GM10847 (cell line): ENCODE data around the gene PKN3.

Experiments used
- POLR2A ChIP-seq: IDR thresholded peaks from 2 replicates; pipeline ENCODE4 v1.6.1; 2011; ENCODE audit not compliant: insufficient read length; ENCODE audit errors: extremely low read depth

Gene PKN3

GRCh38 chr9:128753627-128754026, 51.3 kb downstream of the PKN3 start:
- no peak for TF ChIP-seq POLR2A

GRCh38 chr9:128757602-128758001, 55.3 kb downstream of the PKN3 start:
- TF ChIP-seq POLR2A = no peak

GRCh38 chr9:128762671-128763449, 60.6 kb downstream of the PKN3 start:
- TF ChIP-seq POLR2A = no peak

- no peak for TF ChIP-seq POLR2A
These were observed 62.1 kb downstream of the PKN3 start for GRCh38 chr9:128764361-128764760.

- TF ChIP-seq POLR2A = no peak
These were observed 63.2 kb downstream of the PKN3 start for GRCh38 chr9:128765499-128765898.

- TF ChIP-seq POLR2A = no peak
These were observed 66.3 kb downstream of the PKN3 start for GRCh38 chr9:128768606-128769005.
